HCT116 (cell line): ENCODE data around the gene DMPK. TPM values are rescaled to one million over a fixed set of nuclear protein-coding genes. Genes with fewer than 3 reads are reported as not detected.
A peak's percentile ranks its signal among the peaks of the same experiment; 100 is the strongest.

Experiments
- ATAC-seq: fragments of 200-7000 bp; cut with Tn5 transposase; 2 replicates; pipeline ENCODE4 v1.9.1; 2020; ENCODE audit warnings: mild to moderate bottlenecking, moderate library complexity
- BruUV-seq: library from RNA; stranded (reverse); fragments of 400-500 nt; replicated peaks from 2 replicates; lab custom pipeline; 2021; lab: Mats Ljungman, UMichigan
- CTCF ChIA-PET: fragments of 300-600 bp; sonication (Branson Sonifier 250); formaldehyde crosslinking; loops from one replicate; lab custom pipeline; 2021; ENCODE audit warnings: antibody characterized with exemption; lab: Charles Lee
- POLR2A ChIA-PET: fragments of 300-600, 350-600 bp; sonication (Branson Sonifier 250); formaldehyde crosslinking; loops from one replicate; lab custom pipeline; 2021; ENCODE audit warnings: antibody characterized with exemption; lab: Charles Lee
- RAD21 ChIA-PET, 2 experiments: fragments of 300-600 bp; sonication (Branson Sonifier 250); formaldehyde crosslinking; loops; one replicate each; lab custom pipeline; 2023; ENCODE audit warnings: low total read pairs in 2 of 2; ENCODE audit not compliant: uncharacterized antibody in 2 of 2, unreplicated experiment in 2 of 2, low non-redundant PET in 1 of 2; lab: Charles Lee
- DNase-seq: peaks from one replicate; pipeline ENCODE4 v3.0.0-alpha.2; 2010; ENCODE audit warnings: low read depth, low spot score
- H2AFZ ChIP-seq: fragments of 200-600 bp; shearing (Covaris generic), sonication (generic); 2 replicates; pipeline ENCODE4 v1.6.1; 2017; ENCODE audit warnings: low read depth, mixed run types, mixed read lengths, antibody characterized with exemption, low read length; ENCODE audit not compliant: poor library complexity, severe bottlenecking
- H3K27ac ChIP-seq: 2 replicates; pipeline ENCODE4 v1.5.1; 2012; ENCODE audit warnings: low read depth, low read length
- H3K27me3 ChIP-seq: fragments of 200-600 bp; sonication (generic); 2 replicates; pipeline ENCODE4 v1.6.1; 2016; ENCODE audit warnings: mixed run types, low read length, mixed read lengths; ENCODE audit not compliant: insufficient read depth
- H3K36me3 ChIP-seq, 2 experiments: fragments of 200-500 bp in 1 of 2; fragments of 200-600 bp in 1 of 2; sonication (Bioruptor generic) in 1 of 2; sonication (generic) in 1 of 2; 2 replicates each; pipeline versions ENCODE4 v1.5.1 to v1.6.1; 2014 to 2016; ENCODE audit warnings: low read length in 2 of 2, inconsistent platforms in 1 of 2, mixed read lengths in 1 of 2, mixed run types in 1 of 2; ENCODE audit not compliant: insufficient read depth in 2 of 2, control insufficient read depth in 1 of 2
- H3K4me1 ChIP-seq, 2 experiments: fragments of 200-600 bp in 1 of 2; sonication (generic) in 1 of 2; 2 replicates each; pipeline versions ENCODE4 v1.5.1 to v1.6.1; 2012 to 2017; ENCODE audit warnings: low read length in 2 of 2, inconsistent platforms in 1 of 2, mild to moderate bottlenecking in 1 of 2, mixed read lengths in 1 of 2, mixed run types in 1 of 2, moderate library complexity in 1 of 2; ENCODE audit not compliant: insufficient read depth in 2 of 2, control insufficient read depth in 1 of 2
- H3K4me2 ChIP-seq: fragments of 200-600 bp; sonication (generic); 2 replicates; pipeline ENCODE4 v1.6.1; 2017; ENCODE audit warnings: mixed run types, low read length, mixed read lengths
- H3K4me3 ChIP-seq, 2 experiments: fragments of 200-600 bp in 1 of 2; sonication (generic) in 1 of 2; replicated peaks in 1 of 2; 2 replicates each; pipeline ENCODE4 v1.5.1; 2011 to 2016; ENCODE audit warnings: low read length in 2 of 2, control low read depth in 1 of 2, low read depth in 1 of 2, mild to moderate bottlenecking in 1 of 2, mixed read lengths in 1 of 2, mixed run types in 1 of 2
- H3K79me2 ChIP-seq: fragments of 200-600 bp; sonication (generic); 2 replicates; pipeline ENCODE4 v1.6.1; 2017; ENCODE audit warnings: mild to moderate bottlenecking, mixed run types, low read length, moderate library complexity, mixed read lengths; ENCODE audit not compliant: insufficient read depth
- H3K9ac ChIP-seq: fragments of 200-600 bp; sonication (generic); 2 replicates; pipeline ENCODE4 v1.6.1; 2016; ENCODE audit warnings: low read length, mixed read lengths
- H3K9me2 ChIP-seq: fragments of 200-600 bp; sonication (generic), shearing (Covaris generic); 2 replicates; pipeline ENCODE4 v1.6.1; 2017; ENCODE audit warnings: mixed run types, mild to moderate bottlenecking, moderate library complexity; ENCODE audit not compliant: insufficient read depth
- H3K9me3 ChIP-seq, 2 experiments: fragments of 200-500 bp in 1 of 2; fragments of 200-600 bp in 1 of 2; sonication (Bioruptor generic) in 1 of 2; sonication (generic) in 1 of 2; 2 replicates each; pipeline ENCODE4 v1.6.1; 2014 to 2017; ENCODE audit warnings: low read length in 2 of 2, mixed read lengths in 2 of 2, inconsistent platforms in 1 of 2, low read depth in 1 of 2, mild to moderate bottlenecking in 1 of 2, mixed run types in 1 of 2, moderate library complexity in 1 of 2; ENCODE audit not compliant: control insufficient read depth in 1 of 2, insufficient read depth in 1 of 2
- H4K20me1 ChIP-seq: fragments of 200-600 bp; sonication (generic), shearing (Covaris generic); 2 replicates; pipeline ENCODE4 v1.6.1; 2017; ENCODE audit warnings: mixed run types, mild to moderate bottlenecking, moderate library complexity; ENCODE audit not compliant: insufficient read depth
- EGR1 ChIP-seq: IDR thresholded peaks from 2 replicates; pipeline ENCODE4 v1.6.1; 2012; ENCODE audit warnings: low read depth
- EZH2phosphoT487 ChIP-seq: fragments of 200-600 bp; IDR thresholded peaks from 2 replicates; pipeline ENCODE4 v1.6.1; 2018; ENCODE audit warnings: antibody characterized with exemption, borderline replicate concordance
- FOSL1 ChIP-seq: IDR thresholded peaks from 2 replicates; pipeline ENCODE4 v1.6.1; 2012; ENCODE audit warnings: low read depth
- MAX ChIP-seq: IDR thresholded peaks from 2 replicates; pipeline ENCODE4 v1.6.1; 2012
- POLR2A ChIP-seq: IDR thresholded peaks from 2 replicates; pipeline ENCODE4 v1.7.0; 2011; ENCODE audit warnings: borderline replicate concordance; ENCODE audit not compliant: insufficient read depth, insufficient read length; ENCODE audit errors: extremely low read depth
- POLR2AphosphoS5 ChIP-seq: IDR thresholded peaks from 2 replicates; pipeline ENCODE4 v1.6.1; 2011; ENCODE audit warnings: mild to moderate bottlenecking, low read depth, low read length, moderate library complexity
- SP1 ChIP-seq: IDR thresholded peaks from 2 replicates; pipeline ENCODE4 v1.6.1; 2012; ENCODE audit warnings: low read depth
- SRF ChIP-seq: IDR thresholded peaks from 2 replicates; pipeline ENCODE4 v1.6.1; 2012; ENCODE audit warnings: low read depth
- YY1 ChIP-seq: IDR thresholded peaks from 2 replicates; pipeline ENCODE4 v1.6.1; 2011; ENCODE audit warnings: low read length, low read depth, moderate library complexity, mild to moderate bottlenecking; ENCODE audit not compliant: insufficient replicate concordance; ENCODE audit errors: extremely low read depth
- ZBTB33 ChIP-seq: IDR thresholded peaks from 2 replicates; pipeline ENCODE4 v1.6.1; 2011; ENCODE audit warnings: mild to moderate bottlenecking, low read length, moderate library complexity; ENCODE audit not compliant: insufficient replicate concordance; ENCODE audit errors: extremely low read depth
- ZFX ChIP-seq: fragments of 450-650 bp; IDR thresholded peaks from 2 replicates; pipeline ENCODE4 v1.6.1; 2017
- intact Hi-C: fragments of 100-400 bp; cut with micrococcal nuclease; formaldehyde crosslinking; loops from 2 replicates; pipeline ENCODE4 v1.10.0; 2022
- total RNA-seq: library from RNA; stranded (reverse); gene quantifications from one replicate; pipeline ENCODE4 v1.2.1, GENCODE V29; 2021; ENCODE audit not compliant: unreplicated experiment

DMPK gene
- total RNA-seq, 1 experiment from 2014 or later: 52.5 TPM

GRCh38 chr19:45764475-45764874, 17.8 kb downstream of the DMPK start:
- intact Hi-C loops: no loop called here
- ATAC-seq (no peak), DNase-seq (no peak)
- POLR2A ChIA-PET: no interaction called here
- Histone ChIP-seq H3K4me3 (no peak overlapping the region), H3K4me2 (no peak overlapping the region), H2AFZ (no peak overlapping the region), H3K9me2 (no peaks in the 10 kb centered on the region), H3K27ac (no peak overlapping the region), H3K36me3 (no peaks in the 10 kb centered on the region), H3K27me3 (no peaks in the 10 kb centered on the region), H3K79me2 (no peaks in the 10 kb centered on the region), H3K9ac (no peak overlapping the region), H3K4me1 (peaks cover 6 to 34% of the 10 kb centered on the region in 2 experiments; a peak in 3 of 4 replicates), H4K20me1 (no peaks in the 10 kb centered on the region), H3K9me3 (no peaks in the 10 kb centered on the region)
- RAD21 ChIA-PET: no interaction called here
- CTCF ChIA-PET: interaction anchor here (1.1 kb wide), 1 partner anchor 14 kb away, joined by 4 read pairs; no protein-coding TSS in a partner anchor
- no TSS peak for BruUV-seq
- 0 out of 2 replicates have a peak, but pooled peaks have one; percentile 11 for TF ChIP-seq POLR2AphosphoS5
- TF ChIP-seq FOSL1: no peak

GRCh38 chr19:45763691-45764294, 18.5 kb downstream of the DMPK start:
- Histone ChIP-seq H3K4me3 (no peak overlapping the region), H3K27ac (no peak overlapping the region), H3K9me3 (no peaks in the 10 kb centered on the region), H4K20me1 (no peaks in the 10 kb centered on the region), H3K27me3 (no peaks in the 10 kb centered on the region), H3K9me2 (no peaks in the 10 kb centered on the region), H2AFZ (no peak overlapping the region), H3K4me2 (no peak overlapping the region), H3K4me1 (peaks cover 6 to 31% of the 10 kb centered on the region in 2 experiments; a peak in 3 of 4 replicates), H3K79me2 (no peaks in the 10 kb centered on the region), H3K9ac (no peak overlapping the region), H3K36me3 (no peaks in the 10 kb centered on the region)
- intact Hi-C loops: no loop called here
- no peak for DNase-seq
- TF ChIP-seq YY1: no peak
- no peak for TF ChIP-seq ZBTB33
- no peak for TF ChIP-seq POLR2A
- TF ChIP-seq SRF: no peak
- no peak for TF ChIP-seq FOSL1
- TF ChIP-seq EZH2phosphoT487: no peak
- no peak for TF ChIP-seq SP1
- TF ChIP-seq MAX: no peak
- TF ChIP-seq ZFX: no peak
- no peak for TF ChIP-seq EGR1
- BruUV-seq: no TSS peak
- POLR2A ChIA-PET: no interaction called here
- CTCF ChIA-PET: no interaction called here
- ATAC-seq: no peak
- RAD21 ChIA-PET: no interaction called here
